Activated naive CD4-positive, alpha-beta T cell treated with anti-CD3 and anti-CD28 coated beads, Interleukin-2, amount 50 U/mL, for 72 hours (primary cell): ENCODE results near the gene FAM9A. TPM values are rescaled to one million over a fixed set of nuclear protein-coding genes. Genes with fewer than 3 reads are reported as not detected.
A peak's percentile ranks its signal among the peaks of the same experiment; 100 is the strongest.

ENCODE experiments used
- ATAC-seq, 2 donors: fragments of 150-1000 bp; cut with Tn5 transposase; 2 replicates each; pipeline ENCODE4 v1.10.0; 2021; ENCODE audit warnings: mild to moderate bottlenecking in 2 of 2, moderate library complexity in 2 of 2
- DNase-seq, 2 donors: peaks; one replicate each; pipeline ENCODE4 v3.0.0; 2021 to 2022; ENCODE audit warnings: low spot score in 2 of 2
- H3K27ac Mint-ChIP-seq, 2 donors: one replicate each; pipeline ENCODE4 v1.8.0; 2022; ENCODE audit warnings: mild to moderate bottlenecking in 2 of 2, mixed read lengths in 2 of 2
- H3K36me3 Mint-ChIP-seq, 2 donors: one replicate each; pipeline ENCODE4 v1.8.0; 2022; ENCODE audit warnings: mixed read lengths in 2 of 2
- H3K9me3 Mint-ChIP-seq, 2 donors: one replicate each; pipeline ENCODE4 v1.8.0; 2022; ENCODE audit warnings: mixed read lengths in 2 of 2
- total RNA-seq, 2 donors: library from RNA; stranded (reverse); gene quantifications; one replicate each; pipeline ENCODE4 v1.2.3, GENCODE V29; 2022

Gene FAM9A
- not detected for total RNA-seq

- H3K36me3 Mint-ChIP-seq, result no peaks in the 10 kb centered on the region
- DNase-seq, result no peak
- ATAC-seq, result no peak
- H3K27ac Mint-ChIP-seq, result no peak within 1 kb of the TSS
- H3K9me3 Mint-ChIP-seq, result no peaks in the 10 kb centered on the region
These were observed at the start of gene FAM9A for GRCh38 chrX:8801041-8801599. FAM9A (minus strand) TSS chrX:8801383; CDS start chrX:8800171, 1,212 bp downstream.

- DNase-seq, result no peak
- no peak overlapping the region for H3K27ac Mint-ChIP-seq
- H3K9me3 Mint-ChIP-seq, result no peaks in the 10 kb centered on the region
- ATAC-seq, result no peak
- no peaks in the 10 kb centered on the region for H3K36me3 Mint-ChIP-seq
These were observed 49.3 kb upstream of the FAM9A start for GRCh38 chrX:8850478-8850877.

- no peaks in the 10 kb centered on the region for H3K36me3 Mint-ChIP-seq
- no peak for DNase-seq
- no peak for ATAC-seq
- H3K9me3 Mint-ChIP-seq, result no peaks in the 10 kb centered on the region
- no peak overlapping the region for H3K27ac Mint-ChIP-seq
These were observed 48.8 kb upstream of the FAM9A start for GRCh38 chrX:8849945-8850344.

- Mint-ChIP-seq H3K27ac (no peak overlapping the region), H3K9me3 (no peaks in the 10 kb centered on the region), H3K36me3 (no peaks in the 10 kb centered on the region)
- no peak for ATAC-seq
- DNase-seq, result no peak
These were observed 48.3 kb upstream of the FAM9A start for GRCh38 chrX:8849458-8849857.

GRCh38 chrX:8848911-8849310 lies 47.7 kb upstream of the FAM9A start:
- DNase-seq (no peak), ATAC-seq (no peak)
- H3K36me3 Mint-ChIP-seq, result no peaks in the 10 kb centered on the region
- no peak overlapping the region for H3K27ac Mint-ChIP-seq
- H3K9me3 Mint-ChIP-seq, result no peaks in the 10 kb centered on the region

GRCh38 chrX:8848441-8848840 lies 47.3 kb upstream of the FAM9A start:
- DNase-seq, result no peak
- no peaks in the 10 kb centered on the region for H3K9me3 Mint-ChIP-seq
- no peak overlapping the region for H3K27ac Mint-ChIP-seq

GRCh38 chrX:8847360-8847759 lies 46.2 kb upstream of the FAM9A start:
- Mint-ChIP-seq H3K27ac (peak overlapping the region in 1 of 2 donors; percentile 30), H3K9me3 (no peaks in the 10 kb centered on the region), H3K36me3 (no peaks in the 10 kb centered on the region)
- ATAC-seq, result peak in 1 of 2 donors; percentile 35
- no peak for DNase-seq

More at GRCh38 chrX:8848441-8848840, 47.3 kb upstream of the FAM9A start:
- no peak for ATAC-seq
- H3K36me3 Mint-ChIP-seq, result no peaks in the 10 kb centered on the region

- Mint-ChIP-seq H3K27ac (no peak overlapping the region), H3K36me3 (no peaks in the 10 kb centered on the region), H3K9me3 (no peaks in the 10 kb centered on the region)
- DNase-seq (no peak), ATAC-seq (no peak)
These were observed 45.1 kb upstream of the FAM9A start for GRCh38 chrX:8846266-8846665.

GRCh38 chrX:8845469-8845868 lies 44.3 kb upstream of the FAM9A start:
- ATAC-seq (no peak), DNase-seq (no peak)
- H3K27ac Mint-ChIP-seq, result no peak overlapping the region
- H3K9me3 Mint-ChIP-seq, result no peaks in the 10 kb centered on the region
- H3K36me3 Mint-ChIP-seq, result no peaks in the 10 kb centered on the region

GRCh38 chrX:8845060-8845459 lies 43.9 kb upstream of the FAM9A start:
- H3K27ac Mint-ChIP-seq, result no peak overlapping the region
- DNase-seq, result no peak

GRCh38 chrX:8844157-8844556 lies 43.0 kb upstream of the FAM9A start:
- ATAC-seq, result no peak
- Mint-ChIP-seq H3K27ac (no peak overlapping the region), H3K36me3 (no peaks in the 10 kb centered on the region), H3K9me3 (no peaks in the 10 kb centered on the region)
- DNase-seq, result no peak

More at GRCh38 chrX:8845060-8845459, 43.9 kb upstream of the FAM9A start:
- Mint-ChIP-seq H3K9me3 (no peaks in the 10 kb centered on the region), H3K36me3 (no peaks in the 10 kb centered on the region)
- no peak for ATAC-seq

- DNase-seq (no peak), ATAC-seq (no peak)
- Mint-ChIP-seq H3K9me3 (no peaks in the 10 kb centered on the region), H3K36me3 (no peaks in the 10 kb centered on the region), H3K27ac (no peak overlapping the region)
These were observed 40.7 kb upstream of the FAM9A start for GRCh38 chrX:8841911-8842310.

- Mint-ChIP-seq H3K9me3 (no peaks in the 10 kb centered on the region), H3K27ac (no peak overlapping the region), H3K36me3 (no peaks in the 10 kb centered on the region)
- DNase-seq, result no peak
- no peak for ATAC-seq
These were observed 33.2 kb upstream of the FAM9A start for GRCh38 chrX:8834392-8834791.

- H3K9me3 Mint-ChIP-seq, result no peaks in the 10 kb centered on the region
- DNase-seq (no peak), ATAC-seq (no peak)
- H3K27ac Mint-ChIP-seq, result no peak overlapping the region
- no peaks in the 10 kb centered on the region for H3K36me3 Mint-ChIP-seq
These were observed 31.6 kb upstream of the FAM9A start for GRCh38 chrX:8832582-8833378.

- Mint-ChIP-seq H3K36me3 (no peaks in the 10 kb centered on the region), H3K27ac (no peak overlapping the region), H3K9me3 (no peaks in the 10 kb centered on the region)
- no peak for ATAC-seq
- DNase-seq, result no peak
These were observed 22.5 kb upstream of the FAM9A start for GRCh38 chrX:8823698-8824097.

- ATAC-seq (no peak), DNase-seq (no peak)
- no peaks in the 10 kb centered on the region for H3K9me3 Mint-ChIP-seq
- H3K36me3 Mint-ChIP-seq, result no peaks in the 10 kb centered on the region
- no peak overlapping the region for H3K27ac Mint-ChIP-seq
These were observed 20.8 kb upstream of the FAM9A start for GRCh38 chrX:8822002-8822401.

GRCh38 chrX:8820910-8821527 lies 19.8 kb upstream of the FAM9A start:
- no peak overlapping the region for H3K27ac Mint-ChIP-seq
- DNase-seq (no peak), ATAC-seq (no peak)
- no peaks in the 10 kb centered on the region for H3K9me3 Mint-ChIP-seq
- no peaks in the 10 kb centered on the region for H3K36me3 Mint-ChIP-seq
